Measurements from ENCODE around the gene PRSS21.

DNA sequence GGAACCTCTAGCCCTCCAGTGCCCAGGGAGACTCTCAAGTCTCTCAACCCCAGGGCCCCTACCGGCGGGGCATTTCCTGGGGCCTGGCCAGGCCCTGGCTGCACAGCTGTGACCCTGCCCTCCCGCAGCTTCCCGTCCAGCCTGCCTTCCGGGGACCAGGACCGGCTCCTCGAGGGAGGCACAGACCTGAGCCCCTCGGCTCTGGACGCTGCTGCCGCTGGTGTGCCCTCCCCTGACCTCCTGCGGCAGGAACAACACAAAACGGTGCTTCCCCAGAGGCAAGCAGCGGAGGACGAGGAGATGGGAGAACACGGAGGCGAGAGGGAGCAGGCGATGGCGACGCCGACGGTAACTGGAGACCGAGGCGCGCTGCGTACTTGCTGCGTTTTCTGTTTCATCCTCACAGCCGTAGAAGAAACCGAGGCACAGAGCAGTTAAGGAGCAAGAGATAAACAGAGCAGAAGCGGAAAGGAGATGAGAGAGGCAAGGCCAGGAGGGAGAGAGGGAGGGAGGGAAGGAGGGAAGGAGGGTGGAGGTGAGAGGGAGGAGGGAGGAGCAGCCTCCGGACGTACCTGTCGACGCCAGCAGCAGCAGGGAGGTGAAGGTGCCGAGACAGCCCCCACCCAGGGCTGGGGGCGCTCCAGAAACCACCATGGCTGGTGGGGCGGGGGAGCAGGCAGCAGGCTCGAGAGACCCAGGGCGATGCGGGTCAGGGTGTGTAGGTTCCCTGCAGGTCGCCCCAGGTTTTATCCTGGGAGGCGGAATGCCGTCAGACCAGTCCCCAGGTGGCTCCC, 40.6 kb downstream of the PRSS21 start, which contains the start of gene PRSS22:
- TF ChIP-seq POLR2A (IDR thresholded peaks at IDR 0.05), result no peak
- TF ChIP-seq POLR2AphosphoS5 (IDR thresholded peaks at IDR 0.05), result no peak

Data from sigmoid colon (tissue), 4 donors.